Heart left ventricle (tissue), 16 donors: ENCODE measurements around the gene CYGB. TPM values are rescaled to one million over a fixed set of nuclear protein-coding genes. Genes with fewer than 3 reads are reported as not detected.
A peak's percentile ranks its signal among the peaks of the same experiment; 100 is the strongest.

Experiments used
- ATAC-seq, 4 donors: fragments of 200-7000 bp; cut with Tn5 transposase; one replicate each; pipeline ENCODE4 v1.9.1; 2020 to 2022; ENCODE audit warnings: moderate library complexity in 4 of 4, mild to moderate bottlenecking in 3 of 4, moderate number of reproducible peaks in 1 of 4
- DNase-seq, 5 donors: peaks; one replicate each; pipeline ENCODE4 v3.0.0-alpha.2; 2020
- H3K27ac ChIP-seq, 12 donors: fragments of 200-600 bp; sonication (generic) in 4 of 12; one replicate each; pipeline versions ENCODE4 v1.5.0 to v1.8.0; 2016 to 2022; ENCODE audit warnings: mild to moderate bottlenecking in 2 of 12
- H3K27me3 ChIP-seq, 9 donors: fragments of 200-600 bp; sonication (generic) in 2 of 9; one replicate each; pipeline versions ENCODE4 v1.5.1 to v1.8.0; 2016 to 2022; ENCODE audit warnings: mild to moderate bottlenecking in 3 of 9
- H3K36me3 ChIP-seq, 9 donors: fragments of 200-600 bp; sonication (generic) in 2 of 9; one replicate each; pipeline versions ENCODE4 v1.5.0 to v1.8.0; 2018 to 2022; ENCODE audit warnings: mild to moderate bottlenecking in 2 of 9
- H3K4me1 ChIP-seq, 12 donors: fragments of 200-600 bp; sonication (generic) in 4 of 12; one replicate each; pipeline versions ENCODE4 v1.5.0 to v1.8.0; 2016 to 2022; ENCODE audit warnings: mild to moderate bottlenecking in 3 of 12
- H3K4me3 ChIP-seq, 12 donors: fragments of 200-600 bp; sonication (generic) in 4 of 12; one replicate each; pipeline versions ENCODE4 v1.5.0 to v1.8.0; 2017 to 2022; ENCODE audit warnings: mild to moderate bottlenecking in 9 of 12, moderate library complexity in 4 of 12
- H3K9me3 ChIP-seq, 12 donors: fragments of 200-600 bp; sonication (generic) in 4 of 12; one replicate each; pipeline versions ENCODE4 v1.5.0 to v1.8.0; 2016 to 2022; ENCODE audit warnings: mild to moderate bottlenecking in 1 of 12
- CTCF ChIP-seq, 12 donors: fragments of 200-600 bp; sonication (generic) in 4 of 12; IDR thresholded peaks; one replicate each; pipeline versions ENCODE4 v1.5.0 to v1.8.0; 2018 to 2022; ENCODE audit warnings: antibody characterized with exemption in 12 of 12, mild to moderate bottlenecking in 5 of 12
- POLR2A ChIP-seq, 2 donors: fragments of 450-650 bp; IDR thresholded peaks; one replicate each; pipeline ENCODE4 v1.6.1; 2017; ENCODE audit warnings: antibody characterized with exemption in 2 of 2, mild to moderate bottlenecking in 2 of 2, moderate library complexity in 2 of 2
- WGBS, 4 donors: extraction: QIAGEN DNeasy Blood & Tissue Kit in 2 of 4; methylation state at CpG; one replicate each; pipeline versions ENCODE4 v1.1.5 to v1.1.7; 2013 to 2018; 5-methylcytosine and 5-hydroxymethylcytosine counted together
- intact Hi-C, 10 donors: fragments of 100-400 bp; cut with DNase I; formaldehyde crosslinking; loops; one replicate each; pipeline versions ENCODE4 v1.11.1 to v1.14.2; 2022
- polyA plus RNA-seq, 2 donors: library from polyadenylated mRNA; stranded (reverse); fragments of 200-250 nt; gene quantifications; one replicate each; pipeline ENCODE4 v1.2.3, GENCODE V29; 2013
- total RNA-seq, 9 donors: library from RNA; depleted of rRNA in 2 of 9; stranded (reverse); fragments of >200 nt in 2 of 9; fragmentation: NEBNext Ultra II Directional in 3 of 9; extraction: Animal tissue kit (Norgen Biotek cat#: 25700) in 3 of 9; gene quantifications; one replicate each; pipeline versions ENCODE4 v1.1.0 to v1.2.4, GENCODE V29; 2016 to 2023
- donor health status: ischemic (EF 13 %, LVEDD 7.1; RV severe dilation, severe dysfunction).
- donor health status: healthy with polysubstance abuse.
- donor health status: DM: no; HTN: yes; CAD: no.
- donor health status: DM: no; HTN: no; CAD: no.
- donor health status: ischemic (EF 25% LVEDD 6.9; RV normal size, moderate dysfunction).
- donor health status: ischemic (EF 25% LVEDD 5.7; RV mildly dilated, moderate dysfunction).
- donor health status: healthy.
- donor health status: DM: yes; HTN: yes; CAD: no.
- donor health status: ischemic (EF 35%, LVEDD 5.7; RV mildly dilated, moderate dysfunction).
- donor health status: nonischemic (EF 11% LVEDD 7.7; RV severe dilation, severe dysfunction).
- donor health status: DM: yes; HTN: yes; CAD: no.
- donor health status: PGD.
- donor health status: ischemic (EF 29% LVEDD 5.4; RV normal size, mild dysfunction).
- donor health status: nonischemic (EF 23%, LVEDD 6.1; RV moderate dilation, normal function).

CYGB gene
- total and polyA plus RNA-seq, 11 donors = 11.8 to 37.9 (median 21.9) TPM

DNA sequence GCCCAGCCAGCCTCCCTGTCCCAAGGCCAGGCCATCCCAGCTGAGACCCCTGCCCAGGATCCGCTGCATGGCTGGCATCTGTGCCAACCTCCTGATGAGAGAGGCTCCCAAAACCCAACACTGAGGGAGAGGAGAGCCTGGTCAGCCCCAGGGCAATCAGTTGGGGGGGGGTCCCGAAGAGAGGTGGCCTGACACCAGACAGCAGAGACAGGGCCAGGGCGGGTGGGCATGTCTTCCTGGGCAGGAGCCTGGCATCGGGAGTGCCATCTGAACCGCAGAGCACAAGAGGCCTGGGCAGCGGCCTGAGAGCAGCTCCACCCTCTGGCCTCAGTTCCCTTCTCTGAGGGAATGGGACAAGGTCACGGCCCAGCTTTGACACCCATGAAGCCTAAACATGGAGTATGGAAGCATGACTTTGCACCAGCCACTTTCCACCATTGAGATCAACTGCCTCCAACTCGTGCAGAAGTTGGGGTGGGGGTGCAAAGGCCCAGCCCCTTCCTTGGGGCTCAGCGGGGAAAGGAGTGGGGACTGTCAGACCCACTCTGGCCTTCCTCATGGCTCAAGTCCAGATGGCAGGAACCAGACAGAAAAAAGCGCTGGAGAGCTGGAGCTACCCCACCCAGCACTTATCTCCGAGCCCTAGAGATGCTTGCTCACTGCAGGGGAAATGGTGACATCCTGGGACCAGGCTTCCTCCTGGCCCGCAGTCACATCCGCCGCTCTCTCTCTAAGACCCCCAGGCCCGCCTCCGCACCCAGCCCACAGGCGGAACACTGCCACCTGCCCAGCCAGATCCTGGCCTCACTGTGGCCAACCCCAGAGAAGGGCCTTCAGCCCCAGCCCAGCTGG lies 46.0 kb downstream of the CYGB start:
- WGBS, 4 donors = 75 to 89% (median 80%) methylated on average over 16 to 17 of the region's 17 CpGs
- H3K27ac ChIP-seq = peak overlapping the region; percentile 4 to 98 (median 78)
- ATAC-seq (peak in 3 of 4 donors; percentile 35 to 41 (median 35)), DNase-seq (peak in 1 of 5 donors; percentile 53)
- intact Hi-C loops = no loop called here
- TF ChIP-seq CTCF (IDR thresholded peaks at IDR 0.05) (no peak), POLR2A (IDR thresholded peaks at IDR 0.05) (no peak)
- no peaks in the 10 kb centered on the region for H3K27me3 ChIP-seq
- no peaks in the 10 kb centered on the region for H3K9me3 ChIP-seq
- H3K4me3 ChIP-seq = peak overlapping the region in 1 of 12 donors; percentile 47
- H3K36me3 ChIP-seq = peaks cover 0 to 10% (median 0%) of the 10 kb centered on the region in 9 donors
- H3K4me1 ChIP-seq = peaks cover 0 to 88% (median 25%) of the 10 kb centered on the region in 12 donors

GRCh38 chr17:76490112-76490710 lies 47.3 kb downstream of the CYGB start:
- no peak for DNase-seq
- H3K36me3 ChIP-seq = peaks cover 0 to 10% (median 0%) of the 10 kb centered on the region in 9 donors
- TF ChIP-seq POLR2A (IDR thresholded peaks at IDR 0.05) (no peak), CTCF (IDR thresholded peaks at IDR 0.05) (no peak)

GRCh38 chr17:76487451-76488192 lies 49.9 kb downstream of the CYGB start:
- ATAC-seq (no peak), DNase-seq (no peak)
- Histone ChIP-seq H3K27ac (no peak overlapping the region), H3K27me3 (no peaks in the 10 kb centered on the region), H3K9me3 (no peaks in the 10 kb centered on the region), H3K4me1 (peaks cover 0 to 87% (median 13%) of the 10 kb centered on the region in 12 donors), H3K4me3 (no peak overlapping the region), H3K36me3 (peaks cover 0 to 5% (median 0%) of the 10 kb centered on the region in 9 donors)
- intact Hi-C loops = no loop called here
- TF ChIP-seq POLR2A (IDR thresholded peaks at IDR 0.05) (no peak), CTCF (IDR thresholded peaks at IDR 0.05) (no peak)
- WGBS, 4 donors = 95 to 97% (median 97%) methylated on average over 22 of the region's 22 CpGs

More at GRCh38 chr17:76490112-76490710, 47.3 kb downstream of the CYGB start:
- H3K27ac ChIP-seq = peak overlapping the region in 2 of 12 donors; percentile 28 to 98
- H3K27me3 ChIP-seq = no peaks in the 10 kb centered on the region
- peaks cover 0 to 88% (median 27%) of the 10 kb centered on the region in 12 donors for H3K4me1 ChIP-seq
- no peak overlapping the region for H3K4me3 ChIP-seq
- no peaks in the 10 kb centered on the region for H3K9me3 ChIP-seq
- intact Hi-C loops = no loop called here
- no peak for ATAC-seq
- 81 to 91% (median 86%) methylated on average over 5 to 10 of the region's 10 CpGs for WGBS, 4 donors
